ENCODE results near the gene ZFP69B. TPM values are rescaled to one million over a fixed set of nuclear protein-coding genes. Genes with fewer than 3 reads are reported as not detected.

The ZFP69B gene
- polyA plus RNA-seq, 1 donor (not counting 4 experiments of a cell fraction or from before 2014, with no cell fraction given) = 1.9 TPM

GRCh38 chr1:40431385-40431784 is 18.9 kb upstream of the ZFP69B start:
- dilution Hi-C loops (cut with MboI; ENCODE audit: extremely low pct_ligation_motif_present, low sequenced_read_pairs) = no loop called here
- Histone ChIP-seq H4K20me1 (ENCODE audit: control insufficient read depth, extremely low read depth, insufficient read depth, low read length) (no peaks in the 10 kb centered on the region), H3K4me2 (ENCODE audit: control insufficient read depth, extremely low read depth, insufficient read depth, low read depth, low read length) (no peak overlapping the region), H3K9ac (ENCODE audit: control insufficient read depth, extremely low read depth, insufficient read depth, low read length) (no peak overlapping the region), H3K27ac (ENCODE audit: control insufficient read depth, insufficient read depth, low read length) (no peak overlapping the region), H3K79me2 (ENCODE audit: control insufficient read depth, insufficient read depth, low read length) (no peaks in the 10 kb centered on the region), H3K9me3 (ENCODE audit: control insufficient read depth, low read depth, low read length) (no peaks in the 10 kb centered on the region), H3K9me1 (ENCODE audit: control insufficient read depth, extremely low read depth, insufficient read depth, low read length) (no peaks in the 10 kb centered on the region), H3K36me3 (ENCODE audit: control insufficient read depth in 2 of 2, extremely low read depth in 1 of 2, insufficient read depth in 2 of 2, low read length in 2 of 2) (no peaks in the 10 kb centered on the region), H2AFZ (ENCODE audit: control insufficient read depth, low read length) (no peak overlapping the region), H3K4me3 (ENCODE audit: control insufficient read depth in 2 of 3, extremely low read depth in 1 of 3, insufficient read depth in 2 of 3, low read depth in 1 of 3, low read length in 3 of 3) (no peak overlapping the region), H3K27me3 (ENCODE audit: control insufficient read depth, extremely low read depth, insufficient read depth, low read length) (no peaks in the 10 kb centered on the region), H3K4me1 (ENCODE audit: control insufficient read depth, extremely low read depth, insufficient read depth, low read length) (no peaks in the 10 kb centered on the region)
- TF ChIP-seq EZH2 (IDR thresholded peaks at IDR 0.05; ENCODE audit: low read length) (no peak), CTCF (optimal IDR thresholded peaks at IDR 0.05 in 1 of 3, IDR thresholded peaks at IDR 0.05 in 1 of 3, conservative IDR thresholded peaks at IDR 0.05 in 1 of 3; ENCODE audit: extremely low read depth in 1 of 3, insufficient read depth in 2 of 3, low read length in 3 of 3) (no peak)
- FAIRE-seq (no peak), DNase-seq (ENCODE audit: low read depth, low spot score) (no peak)

DNA sequence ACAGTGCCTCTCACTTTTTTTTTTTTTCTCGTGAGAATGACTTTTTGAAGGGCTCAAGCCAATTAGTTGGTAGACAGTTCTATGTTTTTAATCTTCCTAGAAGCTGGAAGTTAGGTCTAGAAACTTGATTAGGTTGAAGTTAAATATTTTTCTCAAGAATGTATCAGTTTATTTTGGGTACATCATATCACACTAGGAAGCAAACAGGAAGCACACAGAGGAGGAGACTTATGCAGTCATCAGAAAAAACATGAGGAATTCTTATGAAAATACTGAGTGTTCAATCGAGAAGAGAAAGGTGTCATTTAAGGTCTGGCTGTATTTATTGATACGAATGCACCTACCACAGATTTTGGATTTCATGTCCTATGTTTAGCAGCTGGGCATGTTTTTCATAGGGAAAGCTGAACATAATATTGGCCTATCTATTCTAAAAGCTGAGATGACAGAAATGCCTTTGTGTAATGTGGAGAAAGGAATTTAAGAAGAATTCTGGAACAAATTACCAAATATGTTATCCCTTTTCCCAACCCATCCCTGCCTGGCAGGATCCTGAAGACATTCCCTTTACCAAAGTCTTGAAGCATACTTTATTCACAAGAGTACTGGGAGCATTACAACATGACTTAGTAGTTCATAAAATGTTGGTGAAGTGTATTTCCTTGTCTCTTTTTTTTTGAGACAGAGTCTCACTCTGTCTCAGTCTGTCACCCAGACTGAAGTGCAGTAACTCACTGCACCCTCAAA is 17.5 kb upstream of the ZFP69B start:
- FAIRE-seq = no peak
- Histone ChIP-seq H2AFZ (ENCODE audit: control insufficient read depth, low read length) (no peak overlapping the region), H3K9me1 (ENCODE audit: control insufficient read depth, extremely low read depth, insufficient read depth, low read length) (no peaks in the 10 kb centered on the region), H3K36me3 (ENCODE audit: control insufficient read depth in 2 of 2, extremely low read depth in 1 of 2, insufficient read depth in 2 of 2, low read length in 2 of 2) (no peaks in the 10 kb centered on the region), H3K9ac (ENCODE audit: control insufficient read depth, extremely low read depth, insufficient read depth, low read length) (no peak overlapping the region), H3K9me3 (ENCODE audit: control insufficient read depth, low read depth, low read length) (no peaks in the 10 kb centered on the region), H3K4me2 (ENCODE audit: control insufficient read depth, extremely low read depth, insufficient read depth, low read depth, low read length) (no peak overlapping the region), H3K4me3 (ENCODE audit: control insufficient read depth in 2 of 3, extremely low read depth in 1 of 3, insufficient read depth in 2 of 3, low read depth in 1 of 3, low read length in 3 of 3) (no peak overlapping the region), H3K79me2 (ENCODE audit: control insufficient read depth, insufficient read depth, low read length) (no peaks in the 10 kb centered on the region), H4K20me1 (ENCODE audit: control insufficient read depth, extremely low read depth, insufficient read depth, low read length) (no peaks in the 10 kb centered on the region), H3K4me1 (ENCODE audit: control insufficient read depth, extremely low read depth, insufficient read depth, low read length) (no peaks in the 10 kb centered on the region), H3K27me3 (ENCODE audit: control insufficient read depth, extremely low read depth, insufficient read depth, low read length) (no peaks in the 10 kb centered on the region), H3K27ac (ENCODE audit: control insufficient read depth, insufficient read depth, low read length) (no peak overlapping the region)
- no peak for TF ChIP-seq EZH2 (IDR thresholded peaks at IDR 0.05; ENCODE audit: low read length)
- no peak for TF ChIP-seq CTCF (optimal IDR thresholded peaks at IDR 0.05 in 1 of 3, IDR thresholded peaks at IDR 0.05 in 1 of 3, conservative IDR thresholded peaks at IDR 0.05 in 1 of 3; ENCODE audit: extremely low read depth in 1 of 3, insufficient read depth in 2 of 3, low read length in 3 of 3)
- dilution Hi-C loops (cut with MboI; ENCODE audit: extremely low pct_ligation_motif_present, low sequenced_read_pairs) = no loop called here
- no peak for DNase-seq (ENCODE audit: low read depth, low spot score)

All from keratinocyte (primary cell).